Mesendoderm (in vitro differentiated cells): ENCODE measurements around the gene AMMECR1.

ENCODE experiments used
- DNase-seq: peaks from one replicate; pipeline ENCODE4 v3.0.0; 2013
- H2AK5ac ChIP-seq: 2 replicates; pipeline ENCODE4 v1.6.1; 2013; ENCODE audit warnings: low read length, inconsistent platforms
- H2BK120ac ChIP-seq: 2 replicates; pipeline ENCODE4 v1.6.1; 2013; ENCODE audit warnings: low read depth, mild to moderate bottlenecking, low read length, moderate library complexity, mixed read lengths
- H2BK15ac ChIP-seq: replicated peaks from 2 replicates; pipeline ENCODE4 v1.6.1; 2013; ENCODE audit warnings: low read depth, mild to moderate bottlenecking, moderate library complexity
- H2BK5ac ChIP-seq: 2 replicates; pipeline ENCODE4 v1.6.1; 2013; ENCODE audit warnings: low read length, inconsistent platforms
- H3K18ac ChIP-seq: 2 replicates; pipeline ENCODE4 v1.6.1; 2013; ENCODE audit warnings: mild to moderate bottlenecking, low read length, mixed read lengths
- H3K23ac ChIP-seq: one replicate; pipeline ENCODE4 v1.6.1; 2013; ENCODE audit warnings: low read length
- H3K27ac ChIP-seq: 2 replicates; pipeline ENCODE4 v1.5.1; 2013; ENCODE audit warnings: low read depth, mild to moderate bottlenecking, inconsistent platforms, low read length, moderate library complexity
- H3K27me3 ChIP-seq: 2 replicates; pipeline ENCODE4 v1.6.1; 2013; ENCODE audit warnings: low read length, control low read depth, mild to moderate bottlenecking, inconsistent platforms; ENCODE audit not compliant: insufficient read depth, poor library complexity
- H3K36me3 ChIP-seq: 2 replicates; pipeline ENCODE4 v1.6.1; 2013; ENCODE audit warnings: low read length, inconsistent platforms; ENCODE audit not compliant: control insufficient read depth, insufficient read depth
- H3K4ac ChIP-seq: one replicate; pipeline ENCODE4 v1.6.1; 2013; ENCODE audit warnings: low read depth, mild to moderate bottlenecking, low read length, moderate library complexity
- H3K4me1 ChIP-seq: 2 replicates; pipeline ENCODE4 v1.6.1; 2013; ENCODE audit warnings: low read depth, low read length, inconsistent platforms; ENCODE audit not compliant: control insufficient read depth
- H3K4me2 ChIP-seq: 2 replicates; pipeline ENCODE4 v1.6.1; 2013; ENCODE audit warnings: low read length
- H3K4me3 ChIP-seq: 2 replicates; pipeline ENCODE4 v1.5.1; 2013; ENCODE audit warnings: mild to moderate bottlenecking, low read length
- H3K56ac ChIP-seq: one replicate; pipeline ENCODE4 v1.6.1; 2013; ENCODE audit warnings: low read length
- H3K79me1 ChIP-seq: 2 replicates; pipeline ENCODE4 v1.6.1; 2013; ENCODE audit warnings: low read length, inconsistent platforms
- H3K79me2 ChIP-seq: 2 replicates; pipeline ENCODE4 v1.6.1; 2013; ENCODE audit warnings: mild to moderate bottlenecking, low read length; ENCODE audit not compliant: control insufficient read depth, insufficient read depth
- H3K9ac ChIP-seq: 2 replicates; pipeline ENCODE4 v1.6.1; 2013; ENCODE audit warnings: low read length, inconsistent platforms
- H4K5ac ChIP-seq: one replicate; pipeline ENCODE4 v1.6.1; 2013; ENCODE audit warnings: low read length
- H4K8ac ChIP-seq: one replicate; pipeline ENCODE4 v1.6.1; 2013; ENCODE audit warnings: low read depth, mild to moderate bottlenecking, control low read depth, low read length, moderate library complexity
- WGBS: extraction: QIAGEN DNeasy Blood & Tissue Kit; methylation state at CpG from one replicate; pipeline ENCODE4 v1.1.7; 2013; ENCODE audit warnings: low lambda C conversion rate, missing lambda C conversion rate; ENCODE audit not compliant: insufficient coverage; ENCODE audit errors: extremely low coverage; 5-methylcytosine and 5-hydroxymethylcytosine counted together

The AMMECR1 gene

DNA sequence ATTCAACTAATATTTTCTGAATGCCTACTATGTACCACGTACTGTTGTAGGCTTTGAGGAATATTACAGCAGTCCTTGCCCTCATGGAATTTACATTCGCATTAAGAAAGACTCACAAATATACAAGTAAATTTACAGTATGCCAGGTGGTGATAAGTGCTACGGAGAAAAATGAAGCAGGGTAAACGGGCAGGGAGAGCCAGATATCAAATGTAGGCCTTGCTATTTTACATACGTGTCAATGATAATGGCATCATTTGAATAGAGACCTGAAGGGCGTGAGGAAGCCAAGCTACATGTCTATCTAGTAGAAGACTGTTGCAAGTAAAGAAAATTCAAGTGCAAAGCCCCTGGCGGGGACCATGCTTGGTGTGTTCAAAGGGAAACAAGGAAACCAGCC lies 65.2 kb downstream of the AMMECR1 start:
- Histone ChIP-seq H3K27ac (no peak overlapping the region), H2BK5ac (no peak overlapping the region)
- no CpG with 5 or more reads among the region's 7 CpGs for WGBS

DNA sequence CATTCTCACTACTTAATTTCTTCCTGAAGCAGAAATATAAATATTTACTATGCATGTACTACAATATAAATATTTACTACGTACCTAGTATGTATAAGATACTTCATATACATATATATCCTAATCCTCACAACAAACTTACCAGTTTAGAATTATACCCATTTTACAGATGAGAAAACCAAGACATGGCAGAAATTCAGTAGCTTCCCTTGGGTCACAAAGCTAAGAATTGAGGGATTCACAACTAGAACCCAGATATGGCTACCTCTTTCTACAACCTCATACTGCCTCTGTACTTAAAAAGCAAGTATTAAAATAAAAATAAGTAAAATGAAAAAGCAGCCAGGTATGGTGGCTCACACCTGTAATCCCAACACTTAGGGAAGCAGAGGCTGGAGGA lies 65.9 kb downstream of the AMMECR1 start:
- no peaks in the 10 kb centered on the region for H3K4me1 ChIP-seq
- H3K79me2 ChIP-seq, result no peaks in the 10 kb centered on the region
- no peak overlapping the region for H3K9ac ChIP-seq
- H3K36me3 ChIP-seq, result no peaks in the 10 kb centered on the region
- no peak for DNase-seq
- no peak overlapping the region for H3K4ac ChIP-seq
- H2BK5ac ChIP-seq, result no peak overlapping the region
- no peaks in the 10 kb centered on the region for H3K27me3 ChIP-seq
- H2BK120ac ChIP-seq, result no peak overlapping the region
- H3K27ac ChIP-seq, result no peak overlapping the region
- H4K5ac ChIP-seq, result no peak overlapping the region
- no peak overlapping the region for H2AK5ac ChIP-seq
- no peak overlapping the region for H3K4me3 ChIP-seq
- no peak overlapping the region for H3K4me2 ChIP-seq
- H4K8ac ChIP-seq, result no peak overlapping the region
- no peaks in the 10 kb centered on the region for H3K79me1 ChIP-seq
- H3K23ac ChIP-seq, result no peak overlapping the region
- no CpG with 5 or more reads among the region's 1 CpG for WGBS
- H2BK15ac ChIP-seq, result no peak overlapping the region
- H3K56ac ChIP-seq, result no peak overlapping the region
- H3K18ac ChIP-seq, result no peak overlapping the region

More for the DNA sequence above, 65.2 kb downstream of the AMMECR1 start:
- Histone ChIP-seq H3K18ac (no peak overlapping the region), H3K79me2 (no peaks in the 10 kb centered on the region), H3K23ac (no peak overlapping the region), H4K8ac (no peak overlapping the region), H3K56ac (no peak overlapping the region), H3K4me2 (no peak overlapping the region), H3K9ac (no peak overlapping the region), H2BK15ac (no peak overlapping the region), H4K5ac (no peak overlapping the region), H3K4ac (no peak overlapping the region), H2BK120ac (no peak overlapping the region), H2AK5ac (no peak overlapping the region), H3K36me3 (no peaks in the 10 kb centered on the region), H3K4me1 (no peaks in the 10 kb centered on the region), H3K4me3 (no peak overlapping the region), H3K27me3 (no peaks in the 10 kb centered on the region), H3K79me1 (no peaks in the 10 kb centered on the region)
- no peak for DNase-seq

DNA sequence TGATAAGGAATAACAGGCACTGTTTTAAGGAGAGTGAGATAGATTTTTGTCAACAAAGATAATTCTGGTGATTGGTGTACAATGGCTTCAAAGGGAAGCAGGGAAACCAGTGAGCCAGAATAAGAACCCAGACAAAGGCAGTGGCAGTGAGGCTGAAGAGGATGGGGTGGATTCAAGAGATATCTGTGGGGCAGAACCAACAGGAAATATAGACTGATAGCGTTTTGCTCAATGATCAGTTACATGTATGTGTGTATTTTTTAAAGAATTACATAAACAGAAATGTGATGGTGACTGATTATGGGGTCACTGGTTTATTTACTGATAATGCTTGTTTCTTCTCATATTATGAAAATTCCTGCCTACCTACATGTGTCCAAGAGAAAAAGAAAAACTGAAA lies 66.4 kb downstream of the AMMECR1 start:
- Histone ChIP-seq H3K79me2 (no peaks in the 10 kb centered on the region), H2BK5ac (no peak overlapping the region), H3K4me3 (no peak overlapping the region), H2BK15ac (no peak overlapping the region), H3K56ac (no peak overlapping the region), H4K5ac (no peak overlapping the region), H3K23ac (no peak overlapping the region), H3K36me3 (no peaks in the 10 kb centered on the region), H2AK5ac (no peak overlapping the region), H3K4ac (no peak overlapping the region), H3K9ac (no peak overlapping the region), H3K79me1 (no peaks in the 10 kb centered on the region), H2BK120ac (no peak overlapping the region), H3K4me1 (no peaks in the 10 kb centered on the region), H3K27ac (no peak overlapping the region), H4K8ac (no peak overlapping the region), H3K18ac (no peak overlapping the region), H3K4me2 (no peak overlapping the region), H3K27me3 (no peaks in the 10 kb centered on the region)
- no peak for DNase-seq
- WGBS, result no CpG with 5 or more reads among the region's 1 CpG

DNA sequence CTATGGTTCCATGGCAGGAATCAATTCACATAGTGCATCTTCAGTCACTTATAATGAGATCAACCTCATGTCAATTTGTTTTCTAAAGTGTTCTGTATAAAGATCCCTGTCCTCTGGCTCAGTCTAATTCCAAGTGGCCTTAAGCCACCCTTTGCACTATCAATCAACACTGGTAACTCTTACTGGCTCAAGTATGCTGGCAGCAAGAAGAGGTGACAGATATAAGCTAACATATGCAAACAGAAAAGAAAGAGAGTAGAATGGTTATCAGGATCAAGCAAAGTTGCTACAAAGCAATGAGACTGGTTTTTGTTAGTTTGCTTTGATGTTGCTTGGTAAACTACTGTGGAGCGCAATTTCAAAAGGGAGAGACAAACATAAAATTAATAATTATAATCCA lies 67.0 kb downstream of the AMMECR1 start:
- no peak overlapping the region for H2BK15ac ChIP-seq
- H2AK5ac ChIP-seq, result no peak overlapping the region
- H3K9ac ChIP-seq, result no peak overlapping the region
- H3K79me2 ChIP-seq, result no peaks in the 10 kb centered on the region
- no peak overlapping the region for H3K56ac ChIP-seq
- H3K4me1 ChIP-seq, result no peaks in the 10 kb centered on the region
- H3K4ac ChIP-seq, result no peak overlapping the region
- H3K79me1 ChIP-seq, result no peaks in the 10 kb centered on the region
- no peak overlapping the region for H3K23ac ChIP-seq
- no peak overlapping the region for H4K5ac ChIP-seq
- H2BK120ac ChIP-seq, result no peak overlapping the region
- H3K18ac ChIP-seq, result no peak overlapping the region
- no peak for DNase-seq
- no peak overlapping the region for H2BK5ac ChIP-seq
- no peak overlapping the region for H4K8ac ChIP-seq
- H3K36me3 ChIP-seq, result no peaks in the 10 kb centered on the region
- no peak overlapping the region for H3K4me2 ChIP-seq
- H3K4me3 ChIP-seq, result no peak overlapping the region
- no CpG with 5 or more reads among the region's 1 CpG for WGBS
- H3K27ac ChIP-seq, result no peak overlapping the region
- no peaks in the 10 kb centered on the region for H3K27me3 ChIP-seq

DNA sequence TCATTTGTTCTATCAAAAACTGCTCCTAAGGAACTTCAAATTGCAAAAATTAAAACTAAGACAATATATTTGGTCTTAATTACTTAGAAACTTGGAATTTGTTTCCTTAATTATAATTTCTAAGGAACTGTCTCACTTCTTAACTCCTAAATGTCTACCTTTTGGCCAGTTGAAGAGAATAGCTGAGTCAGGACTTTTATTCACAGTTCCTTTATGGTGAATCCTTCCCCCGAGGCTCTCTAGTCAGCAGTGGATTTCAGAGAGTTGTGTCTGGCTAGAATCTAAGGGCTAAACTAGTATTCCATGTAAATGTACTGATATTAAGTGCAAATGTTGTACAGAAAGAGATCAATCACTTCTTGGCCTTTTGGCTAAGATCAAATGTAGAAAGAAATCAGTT lies 69.3 kb downstream of the AMMECR1 start:
- WGBS, result no CpG with 5 or more reads among the region's 1 CpG
- H2BK15ac ChIP-seq, result no peak overlapping the region

DNA sequence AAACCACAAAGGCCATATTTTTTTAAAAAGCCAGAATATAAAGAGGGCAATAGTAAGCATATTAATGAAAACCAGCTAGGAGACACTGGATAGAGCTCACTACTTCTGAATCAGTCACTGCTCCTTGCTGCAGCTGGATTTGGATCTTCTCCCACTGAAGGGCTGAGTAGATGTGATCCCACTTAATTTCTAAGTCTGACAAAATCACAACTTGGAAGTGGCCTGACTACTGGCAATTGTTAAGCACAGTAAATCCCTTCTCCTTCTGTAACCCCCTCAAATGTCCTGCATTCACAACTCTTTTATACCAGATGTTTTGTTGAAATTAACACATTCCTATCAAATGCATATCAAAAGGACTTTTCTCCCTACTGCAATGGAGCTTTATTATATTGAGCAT lies 72.9 kb downstream of the AMMECR1 start:
- H3K4me1 ChIP-seq, result no peaks in the 10 kb centered on the region
- DNase-seq, result no peak
- no peak overlapping the region for H3K56ac ChIP-seq
- no peak overlapping the region for H3K27ac ChIP-seq
- no peak overlapping the region for H2AK5ac ChIP-seq
- H2BK5ac ChIP-seq, result no peak overlapping the region
- no peak overlapping the region for H3K18ac ChIP-seq
- no peak overlapping the region for H3K4ac ChIP-seq
- no peak overlapping the region for H2BK15ac ChIP-seq
- no peak overlapping the region for H3K9ac ChIP-seq
- H3K4me3 ChIP-seq, result no peak overlapping the region
- no peak overlapping the region for H3K23ac ChIP-seq
- no peak overlapping the region for H3K4me2 ChIP-seq
- no peak overlapping the region for H4K5ac ChIP-seq
- H2BK120ac ChIP-seq, result no peak overlapping the region
- no peaks in the 10 kb centered on the region for H3K27me3 ChIP-seq
- H3K36me3 ChIP-seq, result no peaks in the 10 kb centered on the region
- no peaks in the 10 kb centered on the region for H3K79me2 ChIP-seq
- H4K8ac ChIP-seq, result no peak overlapping the region
- H3K79me1 ChIP-seq, result no peaks in the 10 kb centered on the region

More for the DNA sequence above, 69.3 kb downstream of the AMMECR1 start:
- Histone ChIP-seq H3K18ac (no peak overlapping the region), H3K27me3 (no peaks in the 10 kb centered on the region), H2AK5ac (no peak overlapping the region), H3K36me3 (no peaks in the 10 kb centered on the region), H3K4me3 (no peak overlapping the region), H3K4ac (no peak overlapping the region), H3K56ac (no peak overlapping the region), H2BK120ac (no peak overlapping the region), H3K27ac (no peak overlapping the region), H3K79me1 (no peaks in the 10 kb centered on the region), H3K79me2 (no peaks in the 10 kb centered on the region), H4K8ac (no peak overlapping the region), H3K4me2 (no peak overlapping the region), H3K23ac (no peak overlapping the region), H3K4me1 (no peaks in the 10 kb centered on the region), H3K9ac (no peak overlapping the region), H4K5ac (no peak overlapping the region), H2BK5ac (no peak overlapping the region)
- no peak for DNase-seq
